Esophagus squamous epithelium (tissue), 5 donors: ENCODE measurements around the gene SMNDC1. TPM values are rescaled to one million over a fixed set of nuclear protein-coding genes. Genes with fewer than 3 reads are reported as not detected.

Experiments used
- DNase-seq: peaks from one replicate; lab custom pipeline; 2025; lab: John Stamatoyannopoulos, UW
- H3K27ac ChIP-seq, 4 donors: fragments of 200-600 bp; sonication (generic); one replicate each; pipeline ENCODE4 v1.5.1; 2016 to 2019; ENCODE audit warnings: mild to moderate bottlenecking in 1 of 4
- H3K27me3 ChIP-seq, 4 donors: fragments of 200-600 bp; sonication (generic); 1 replicate in 3 of 4; 2 replicates in 1 of 4; pipeline versions ENCODE4 v1.5.1 to v1.6.0; 2017 to 2021; ENCODE audit warnings: antibody characterized with exemption in 1 of 4
- H3K36me3 ChIP-seq, 3 donors: fragments of 200-600 bp; sonication (generic); one replicate each; pipeline ENCODE4 v1.5.1; 2016 to 2019
- H3K4me1 ChIP-seq, 3 donors: fragments of 200-600 bp; sonication (generic); one replicate each; pipeline ENCODE4 v1.5.1; 2017 to 2019
- H3K4me3 ChIP-seq, 4 donors: fragments of 200-600 bp; sonication (generic); 1 replicate in 3 of 4; 2 replicates in 1 of 4; pipeline ENCODE4 v1.5.1; 2016 to 2019; ENCODE audit warnings: mild to moderate bottlenecking in 2 of 4, moderate library complexity in 1 of 4
- H3K9me3 ChIP-seq, 3 donors: fragments of 200-600 bp; sonication (generic); one replicate each; pipeline ENCODE4 v1.5.1; 2016 to 2019
- CTCF ChIP-seq, 6 experiments: fragments of 450-650 bp in 4 of 6; fragments of 200-600 bp in 2 of 6; sonication (generic) in 2 of 6; IDR thresholded peaks; one replicate each; pipeline ENCODE4 v1.5.1; 2016 to 2019; ENCODE audit warnings: antibody characterized with exemption in 6 of 6, mild to moderate bottlenecking in 4 of 6, moderate library complexity in 4 of 6
- POLR2A ChIP-seq, 4 donors: fragments of 450-650 bp; IDR thresholded peaks; one replicate each; pipeline ENCODE4 v1.6.1; 2017; ENCODE audit warnings: antibody characterized with exemption in 4 of 4, mild to moderate bottlenecking in 4 of 4, moderate library complexity in 3 of 4
- WGBS, 2 donors: methylation state at CpG; one replicate each; pipeline ENCODE4 v1.1.5; 2018; 5-methylcytosine and 5-hydroxymethylcytosine counted together
- intact Hi-C: fragments of 100-400 bp; cut with DNase I; formaldehyde crosslinking; loops from one replicate; pipeline ENCODE4 v1.15.0; 2022
- total RNA-seq, 4 donors: library from RNA; depleted of rRNA; stranded (reverse); fragments of >200 nt; gene quantifications; one replicate each; pipeline ENCODE4 v1.1.0, GENCODE V29; 2016
- donor health status: DM: yes; HTN: yes; CAD: no.

The SMNDC1 gene
- total RNA-seq, 4 donors from 2014 or later, result 9.5 to 13.9 (median 10.9) TPM

GRCh38 chr10:110323503-110323902 lies 18.8 kb upstream of the SMNDC1 start:
- no peak for DNase-seq
- TF ChIP-seq POLR2A (IDR thresholded peaks at IDR 0.05) (no peak), CTCF (IDR thresholded peaks at IDR 0.05) (no peak)
- Histone ChIP-seq H3K36me3 (no peaks in the 10 kb centered on the region), H3K27ac (no peak overlapping the region), H3K9me3 (no peaks in the 10 kb centered on the region), H3K4me3 (no peak overlapping the region), H3K27me3 (no peaks in the 10 kb centered on the region), H3K4me1 (no peaks in the 10 kb centered on the region)
- WGBS, 2 donors, result 56 to 69% methylated on average over 2 of the region's 2 CpGs
- intact Hi-C loops, result no loop called here

GRCh38 chr10:110321869-110322620 lies 17.3 kb upstream of the SMNDC1 start:
- WGBS, 2 donors, result 84 to 85% methylated on average over 6 of the region's 6 CpGs
- no peaks in the 10 kb centered on the region for H3K27me3 ChIP-seq
- no peaks in the 10 kb centered on the region for H3K36me3 ChIP-seq
- TF ChIP-seq POLR2A (IDR thresholded peaks at IDR 0.05) (no peak), CTCF (IDR thresholded peaks at IDR 0.05) (no peak)
- no peak for DNase-seq
- no peaks in the 10 kb centered on the region for H3K4me1 ChIP-seq
- intact Hi-C loops, result no loop called here
- H3K4me3 ChIP-seq, result no peak overlapping the region
- H3K9me3 ChIP-seq, result no peaks in the 10 kb centered on the region
- no peak overlapping the region for H3K27ac ChIP-seq

- Histone ChIP-seq H3K27me3 (peaks cover 0 to 4% (median 0%) of the 10 kb centered on the region in 4 donors), H3K27ac (no peak overlapping the region), H3K36me3 (no peaks in the 10 kb centered on the region), H3K4me1 (no peaks in the 10 kb centered on the region), H3K4me3 (no peak overlapping the region), H3K9me3 (no peaks in the 10 kb centered on the region)
- no peak for DNase-seq
- intact Hi-C loops, result no loop called here
- TF ChIP-seq CTCF (IDR thresholded peaks at IDR 0.05) (no peak), POLR2A (IDR thresholded peaks at IDR 0.05) (no peak)
- 83 to 87% methylated on average over 9 to 10 of the region's 15 CpGs for WGBS, 2 donors
Observed at GRCh38 chr10:110317866-110318850, 13.4 kb upstream of the SMNDC1 start.

GRCh38 chr10:110313674-110314073 lies 9.0 kb upstream of the SMNDC1 start:
- intact Hi-C loops, result loop anchor here (5.0 kb wide), 1 partner anchor 234 kb away; no protein-coding TSS in a partner anchor
- Histone ChIP-seq H3K27ac (no peak overlapping the region), H3K36me3 (no peaks in the 10 kb centered on the region), H3K4me1 (peaks cover 0 to 11% (median 3%) of the 10 kb centered on the region in 3 donors), H3K27me3 (peaks cover 0 to 6% (median 0%) of the 10 kb centered on the region in 4 donors), H3K9me3 (no peaks in the 10 kb centered on the region), H3K4me3 (no peak overlapping the region)
- DNase-seq, result no peak
- TF ChIP-seq CTCF (IDR thresholded peaks at IDR 0.05), result no peak
- no peak for TF ChIP-seq POLR2A (IDR thresholded peaks at IDR 0.05)
- 69 to 81% methylated on average over 2 of the region's 2 CpGs for WGBS, 2 donors
